ENCODE data around the gene DPYSL5.
"Not testable (repeated sequence)": the region's sequence is repeated elsewhere in the genome, so short reads cannot be mapped to it uniquely, and the experiment has no call there.

DPYSL5 gene

DNA sequence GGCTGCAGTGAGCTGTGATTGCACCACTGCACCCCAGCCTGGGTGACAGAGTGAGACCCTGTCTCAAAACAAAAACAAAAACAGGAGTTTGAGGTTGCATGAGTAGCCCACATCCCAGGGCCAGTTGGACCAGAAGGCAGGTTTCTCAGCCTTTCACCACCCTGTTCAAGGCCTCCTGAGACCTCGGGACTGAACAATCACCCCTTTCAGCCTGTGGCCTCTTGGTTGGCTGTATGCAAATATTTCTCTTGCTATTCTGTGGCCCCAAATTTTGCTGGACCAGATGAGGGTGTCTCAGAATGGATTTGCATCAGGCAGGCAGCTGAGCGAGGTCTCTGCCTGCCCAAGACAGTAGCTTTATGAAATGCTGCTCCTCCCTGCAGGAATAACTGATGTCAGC, 56.9 kb downstream of the DPYSL5 start:
- no peak for FAIRE-seq

DNA sequence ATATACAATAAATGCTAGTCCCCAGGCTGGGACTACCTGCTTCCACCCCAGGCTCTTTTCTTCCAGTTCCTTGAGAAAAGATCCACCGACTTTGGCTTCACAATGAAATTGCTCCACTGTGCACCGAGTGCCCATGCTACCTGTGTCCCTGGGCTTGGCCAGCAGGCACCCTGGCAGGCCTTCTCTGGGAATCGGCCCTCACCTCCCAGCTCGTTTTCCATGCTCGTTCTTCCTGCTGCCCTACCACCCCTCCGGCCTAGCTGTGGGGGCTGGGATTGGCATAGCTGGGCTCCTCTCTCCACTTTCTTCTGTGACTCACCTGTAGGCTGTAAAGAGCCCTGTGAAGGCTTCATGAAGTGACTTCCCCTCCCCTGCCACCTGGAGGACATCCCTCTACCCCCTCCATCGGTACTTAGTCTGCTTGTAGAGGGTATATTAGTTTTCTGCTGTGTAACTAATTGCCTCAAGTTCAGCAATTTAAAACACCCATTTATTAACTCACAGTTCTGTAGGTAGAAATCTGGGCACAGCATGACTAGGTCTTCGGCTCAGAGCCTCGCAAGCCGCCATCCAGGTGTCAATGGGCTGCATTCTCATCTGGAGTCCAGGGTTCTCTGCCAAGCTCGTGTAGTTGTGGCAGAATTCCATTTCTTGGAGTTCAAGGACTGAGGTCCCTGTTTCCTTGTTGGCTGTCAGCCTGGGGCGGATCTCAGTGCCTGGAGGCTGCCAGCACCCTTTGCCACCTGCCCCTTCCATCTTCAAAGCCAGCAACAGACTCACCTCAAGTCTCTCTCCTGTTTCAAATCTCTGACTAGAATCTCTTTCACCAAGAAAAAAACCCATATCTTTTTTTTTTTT, 57.6 kb downstream of the DPYSL5 start:
- FAIRE-seq = no peak

DNA sequence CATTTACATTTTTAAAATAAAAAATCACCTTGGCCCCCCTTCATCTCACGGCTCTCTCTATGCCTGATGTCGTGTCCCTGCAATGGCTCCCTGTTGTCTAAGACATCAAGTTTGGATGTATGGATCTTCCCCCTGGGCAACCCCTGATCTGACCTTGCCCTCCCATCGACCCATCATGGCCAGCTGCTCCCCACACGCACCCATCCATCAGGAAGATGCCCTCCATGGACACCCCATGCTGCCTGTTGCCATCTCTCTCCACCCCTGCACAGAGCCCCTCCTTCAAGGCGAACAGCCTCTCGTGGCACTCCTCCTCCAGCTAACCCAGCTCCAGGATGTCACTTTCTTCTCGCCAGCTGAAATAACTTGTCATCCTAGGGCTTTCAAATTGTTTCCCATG, 59.5 kb downstream of the DPYSL5 start:
- FAIRE-seq = no peak

DNA sequence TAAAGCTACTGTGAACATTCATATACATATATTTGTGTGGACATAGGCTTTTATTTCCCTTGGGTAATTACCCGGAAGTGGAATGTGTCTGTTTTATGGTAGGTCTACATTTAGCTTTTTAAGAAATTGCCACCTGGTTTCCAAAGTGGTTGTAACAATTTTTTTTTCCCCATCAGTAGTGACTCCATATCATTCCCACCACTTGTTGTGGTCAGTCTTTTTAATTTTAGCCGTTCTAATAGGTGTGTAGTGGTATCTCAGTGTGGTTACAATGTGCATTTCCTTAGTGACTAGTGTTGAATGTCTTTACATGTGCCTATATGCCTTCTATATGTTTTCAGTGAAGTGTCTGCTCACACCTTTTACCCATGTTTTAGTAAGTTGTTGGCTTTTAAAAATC, 62.2 kb downstream of the DPYSL5 start:
- no peak for FAIRE-seq

DNA sequence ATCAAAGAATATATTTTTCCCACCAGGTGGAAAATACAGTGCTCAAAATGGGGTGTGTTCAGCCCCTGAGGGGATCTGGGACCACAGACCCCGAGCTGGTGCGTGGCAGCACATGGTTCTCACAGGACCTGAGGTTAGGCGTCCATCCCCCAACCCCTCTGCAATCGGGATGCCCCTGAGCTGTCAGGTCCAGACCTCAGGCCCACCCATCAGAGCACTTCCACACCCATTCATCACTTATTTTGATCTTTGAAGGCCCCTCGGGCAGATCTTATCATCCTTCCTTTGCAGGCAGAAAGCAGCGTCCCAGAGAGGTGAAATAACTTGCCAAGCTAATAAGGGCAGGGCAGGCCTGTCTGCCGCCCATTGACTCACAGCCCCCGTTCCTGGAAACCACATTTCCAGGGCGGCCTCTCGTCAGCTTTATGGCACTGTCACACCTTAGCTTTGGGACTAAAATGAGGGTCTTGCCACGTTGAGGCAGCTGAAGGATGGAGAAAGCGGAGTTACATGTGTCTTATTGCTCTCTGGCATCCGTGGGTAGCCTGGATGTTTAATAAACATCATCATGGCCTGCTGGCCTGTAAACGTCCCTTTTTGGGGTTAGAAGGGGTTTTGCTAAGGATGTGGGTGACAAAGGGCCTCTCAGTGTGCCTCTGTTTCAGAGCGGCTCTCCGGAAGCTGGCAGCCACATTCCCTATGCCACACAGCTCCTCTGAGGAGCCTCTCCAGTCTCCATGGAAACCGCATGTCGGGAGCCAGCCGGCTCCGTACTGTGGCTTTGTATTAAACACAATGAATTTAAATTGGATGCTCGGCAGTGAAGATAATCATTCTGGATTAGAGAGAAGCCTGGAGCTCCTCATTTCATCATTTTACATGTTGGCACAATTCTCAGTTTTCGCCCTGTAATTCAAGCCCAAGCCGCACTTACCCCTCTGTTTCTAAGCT, 64.3 kb downstream of the DPYSL5 start:
- FAIRE-seq = no peak

GRCh38 chr2:26913606-26913998, 65.7 kb downstream of the DPYSL5 start:
- no peak for FAIRE-seq

GRCh38 chr2:26913999-26914658, 66.2 kb downstream of the DPYSL5 start:
- FAIRE-seq = no peak

DNA sequence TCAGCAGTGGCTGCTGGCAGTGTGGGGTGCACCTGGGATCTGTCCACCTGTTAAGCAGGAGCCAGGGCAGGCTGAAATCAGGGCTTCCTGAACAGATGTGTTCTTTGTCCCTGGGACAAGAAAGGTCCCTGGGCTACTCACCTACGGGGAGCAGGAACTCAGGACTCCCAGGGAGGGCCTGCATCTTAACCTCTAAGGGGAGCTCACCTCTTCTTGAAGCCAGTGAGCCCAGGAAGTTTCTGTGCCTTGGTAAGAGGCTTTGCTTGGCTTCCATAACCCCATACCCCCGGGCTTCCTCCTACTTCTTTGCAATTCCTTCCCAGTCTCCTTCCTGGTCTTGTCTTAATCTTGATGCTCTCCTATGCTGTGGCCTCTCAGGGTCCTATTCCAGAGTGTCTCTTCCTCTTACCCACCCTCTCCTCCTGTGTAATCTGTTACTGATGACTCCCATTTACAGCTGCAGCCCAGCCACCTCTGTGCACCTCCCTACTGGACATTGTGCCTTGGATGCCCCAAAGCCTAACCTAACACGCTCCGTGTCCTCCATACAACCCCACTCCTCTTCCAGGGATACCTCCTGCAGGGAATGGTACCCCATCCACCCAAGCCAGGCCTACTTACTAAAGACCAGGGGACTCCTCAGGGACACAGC, 66.9 kb downstream of the DPYSL5 start:
- FAIRE-seq = no peak

GRCh38 chr2:26915316-26915715, 67.4 kb downstream of the DPYSL5 start:
- FAIRE-seq = no peak

GRCh38 chr2:26916128-26916692, 68.3 kb downstream of the DPYSL5 start:
- FAIRE-seq = no peak

GRCh38 chr2:26917135-26917836, 69.4 kb downstream of the DPYSL5 start:
- no peak for FAIRE-seq

DNA sequence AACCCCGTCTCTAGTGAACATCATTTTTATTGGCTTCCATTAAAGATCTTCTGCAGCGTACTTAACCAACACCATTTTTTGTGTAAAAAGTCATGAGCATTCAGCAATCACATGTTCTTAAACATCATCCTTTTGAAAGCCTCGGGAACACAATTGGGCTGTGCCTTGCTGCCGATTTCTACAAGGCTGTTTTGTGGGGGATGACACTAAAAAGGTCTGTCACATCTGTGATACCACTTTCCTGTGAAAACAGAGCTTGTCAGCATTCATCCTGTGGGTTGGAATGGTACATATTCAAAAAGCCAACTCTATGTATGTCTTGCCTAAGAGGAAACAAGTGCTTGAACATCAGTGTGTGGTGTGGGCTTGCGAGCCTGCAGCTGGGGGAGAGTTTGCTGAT, 73.4 kb downstream of the DPYSL5 start:
- FAIRE-seq = no peak

GRCh38 chr2:26922405-26923188, 74.7 kb downstream of the DPYSL5 start:
- FAIRE-seq = no peak

DNA sequence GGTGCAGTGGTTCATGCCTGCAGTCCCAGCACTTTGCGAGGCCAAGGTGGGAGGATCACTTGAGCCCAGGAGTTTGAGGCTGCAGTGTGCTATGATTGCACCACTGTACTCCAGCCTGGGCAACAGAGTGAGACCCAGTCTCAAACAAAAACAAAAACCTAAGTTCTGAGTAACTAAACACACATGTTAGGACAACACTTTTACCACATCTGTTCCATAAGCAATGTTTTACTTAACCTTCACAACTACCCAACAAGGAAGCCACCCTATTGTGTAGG, 75.2 kb downstream of the DPYSL5 start:
- FAIRE-seq = not testable (repeated sequence)

GRCh38 chr2:26924731-26925099, 76.8 kb downstream of the DPYSL5 start:
- no peak for FAIRE-seq

DNA sequence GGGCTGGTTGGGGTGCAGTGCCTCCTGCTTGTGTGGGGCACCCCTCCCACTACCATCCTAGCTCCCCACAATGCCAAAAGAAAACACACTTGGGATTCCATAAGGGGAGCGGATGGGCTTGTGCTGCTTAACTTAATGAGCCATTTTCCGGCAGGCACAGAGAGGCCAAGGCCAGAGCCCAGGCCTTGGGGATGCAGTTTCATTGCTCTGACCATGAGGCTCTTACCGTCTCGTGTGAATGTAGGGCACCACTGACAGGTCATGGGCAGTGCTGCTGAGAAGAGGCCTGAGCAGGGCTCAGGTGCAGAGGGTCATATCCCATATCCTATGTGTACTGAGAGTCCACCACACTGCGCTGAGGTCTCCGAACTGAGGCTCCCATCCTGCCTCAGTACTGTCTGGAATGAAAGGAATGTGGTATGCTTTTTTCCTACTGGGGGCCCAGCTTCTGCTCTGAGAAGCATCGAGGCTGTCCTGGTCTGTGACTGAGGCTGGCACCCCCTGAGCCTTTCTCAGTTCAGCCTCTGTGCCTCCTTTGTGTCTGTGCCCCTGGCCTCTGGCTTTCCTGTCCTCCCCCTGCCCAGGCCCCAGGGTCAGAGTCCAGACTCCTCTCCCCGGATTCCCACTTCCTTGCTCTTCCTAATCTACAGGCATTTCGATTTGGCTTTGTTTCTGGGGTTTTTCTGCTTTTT, 77.3 kb downstream of the DPYSL5 start:
- no peak for FAIRE-seq

DNA sequence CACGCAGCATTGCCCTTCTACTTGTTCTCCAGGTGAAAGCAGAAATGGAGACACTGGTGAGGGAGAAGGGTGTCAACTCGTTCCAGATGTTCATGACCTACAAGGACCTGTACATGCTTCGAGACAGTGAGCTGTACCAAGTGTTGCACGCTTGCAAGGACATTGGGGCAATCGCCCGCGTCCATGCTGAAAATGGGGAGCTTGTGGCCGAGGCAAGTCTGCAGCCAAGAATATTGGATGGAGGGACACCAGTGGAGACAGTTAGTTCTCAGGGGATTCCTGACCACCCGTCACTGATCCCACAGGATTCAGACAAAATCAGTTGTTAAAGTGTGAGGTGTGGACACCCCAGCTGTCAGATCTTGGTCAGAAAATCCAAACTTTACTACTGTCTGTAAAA, 79.3 kb downstream of the DPYSL5 start:
- no peak for FAIRE-seq

GRCh38 chr2:26932974-26933373, 85.0 kb downstream of the DPYSL5 start:
- no peak for FAIRE-seq

DNA sequence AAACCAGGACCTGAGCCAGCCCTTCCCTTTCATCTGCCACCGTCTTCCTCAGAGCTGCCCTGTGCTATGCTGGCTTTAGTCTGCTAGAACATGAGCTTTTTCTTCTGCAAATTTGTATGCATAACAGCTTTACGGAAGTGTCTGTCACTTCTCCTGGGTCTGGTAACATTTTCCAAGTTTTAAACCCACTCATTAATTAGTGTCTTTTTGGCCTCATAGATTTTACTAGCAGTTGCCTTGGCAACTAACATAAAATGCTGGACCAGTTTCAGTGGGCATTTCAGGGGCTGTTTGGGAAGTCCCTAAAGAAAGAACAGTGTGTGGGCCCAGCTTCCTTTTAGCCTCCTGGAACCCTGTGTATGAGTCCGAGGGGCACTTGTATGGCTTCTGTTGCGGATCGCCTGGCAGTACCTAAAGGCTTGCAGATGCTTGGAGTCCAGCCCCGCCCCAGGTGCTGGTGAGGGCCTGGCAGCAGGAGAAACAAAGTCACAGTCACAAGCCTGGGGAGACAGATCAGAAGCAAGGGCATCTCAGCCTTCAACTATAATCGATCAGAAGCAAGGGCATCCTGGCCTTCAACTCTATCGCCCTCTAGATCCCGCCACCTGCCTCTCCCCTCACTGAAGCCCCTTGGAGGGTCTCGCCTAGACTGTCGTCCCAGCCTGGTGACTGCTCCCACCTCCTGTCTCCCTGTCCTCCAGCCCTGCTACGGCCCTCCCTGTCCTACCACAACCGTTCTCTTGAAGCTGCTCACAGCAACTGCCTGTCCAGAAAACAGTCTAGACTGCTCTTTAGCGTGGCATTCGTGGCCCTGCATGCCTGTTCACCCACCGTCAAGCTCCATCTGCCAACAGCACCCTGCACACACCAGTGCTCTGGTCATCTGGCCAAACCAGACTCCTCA, 85.8 kb downstream of the DPYSL5 start:
- no peak for FAIRE-seq

DNA sequence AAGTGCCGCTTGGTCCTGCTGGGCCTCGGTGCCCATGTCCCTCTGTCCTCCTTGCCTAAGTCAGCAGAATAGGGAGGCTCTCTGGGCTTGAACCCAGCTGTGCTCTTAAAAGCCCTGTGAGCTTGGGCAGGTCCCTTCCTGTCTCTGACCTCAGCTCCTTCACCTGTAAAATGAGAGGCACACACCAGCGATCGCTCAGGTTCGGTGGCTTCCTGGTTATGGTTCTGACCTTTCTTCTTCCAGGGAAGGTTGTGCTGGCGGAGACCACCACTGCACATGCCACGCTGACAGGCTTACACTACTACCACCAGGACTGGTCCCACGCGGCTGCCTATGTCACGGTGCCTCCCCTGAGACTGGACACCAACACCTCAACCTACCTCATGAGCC, 86.4 kb downstream of the DPYSL5 start:
- FAIRE-seq = no peak

All from A204.1 (cell line).